Endothelial cell (in vitro differentiated cells): Measurements from ENCODE around the gene UNC13C. TPM values are rescaled to one million over a fixed set of nuclear protein-coding genes. Genes with fewer than 3 reads are reported as not detected.

ENCODE experiments used
- DNase-seq: peaks from one replicate; pipeline ENCODE4 v3.0.0; 2021; ENCODE audit warnings: low spot score
- H3K27ac Mint-ChIP-seq: one replicate; pipeline ENCODE4 v1.8.0; 2021; ENCODE audit warnings: mixed read lengths, inconsistent platforms; ENCODE audit not compliant: unreplicated experiment
- H3K27me3 Mint-ChIP-seq: one replicate; pipeline ENCODE4 v1.8.0; 2021; ENCODE audit warnings: mild to moderate bottlenecking, moderate library complexity, mixed read lengths, inconsistent platforms; ENCODE audit not compliant: unreplicated experiment
- H3K36me3 Mint-ChIP-seq: one replicate; pipeline ENCODE4 v1.8.0; 2021; ENCODE audit warnings: mild to moderate bottlenecking, low read depth, mixed read lengths, inconsistent platforms; ENCODE audit not compliant: unreplicated experiment
- H3K4me1 Mint-ChIP-seq: one replicate; pipeline ENCODE4 v1.8.0; 2021; ENCODE audit warnings: mild to moderate bottlenecking, mixed read lengths, inconsistent platforms; ENCODE audit not compliant: unreplicated experiment
- H3K4me3 Mint-ChIP-seq: one replicate; pipeline ENCODE4 v1.8.0; 2021; ENCODE audit warnings: mild to moderate bottlenecking, mixed read lengths, inconsistent platforms; ENCODE audit not compliant: unreplicated experiment
- H3K9me3 Mint-ChIP-seq: one replicate; pipeline ENCODE4 v1.8.0; 2021; ENCODE audit warnings: mixed read lengths, inconsistent platforms; ENCODE audit not compliant: unreplicated experiment
- CTCF ChIP-seq: fragments of 200-600 bp; sonication (generic); IDR thresholded peaks from one replicate; pipeline ENCODE4 v1.5.0; 2021; ENCODE audit warnings: antibody characterized with exemption; ENCODE audit not compliant: unreplicated experiment
- total RNA-seq: library from RNA; stranded (reverse); fragmentation: NEBNext Ultra II Directional; extraction: Animal tissue kit (Norgen Biotek cat#: 25700); gene quantifications from one replicate; pipeline ENCODE4 v1.2.1, GENCODE V29; 2021; ENCODE audit not compliant: unreplicated experiment

The UNC13C gene
- total RNA-seq, 1 donor from 2014 or later = 0.08 TPM

- no peak overlapping the region for H3K27ac Mint-ChIP-seq
- H3K9me3 Mint-ChIP-seq = peaks cover 5% of the 10 kb centered on the region
- H3K27me3 Mint-ChIP-seq = no peaks in the 10 kb centered on the region
- TF ChIP-seq CTCF = no peak
- DNase-seq = no peak
- H3K4me1 Mint-ChIP-seq = no peaks in the 10 kb centered on the region
- H3K4me3 Mint-ChIP-seq = no peak overlapping the region
- no peaks in the 10 kb centered on the region for H3K36me3 Mint-ChIP-seq
Measured at GRCh38 chr15:54250326-54250725, 272.1 kb downstream of the UNC13C start.

- Mint-ChIP-seq H3K9me3 (peaks cover 6% of the 10 kb centered on the region), H3K4me1 (no peaks in the 10 kb centered on the region), H3K36me3 (no peaks in the 10 kb centered on the region), H3K27ac (no peak overlapping the region), H3K4me3 (no peak overlapping the region), H3K27me3 (peaks cover 4% of the 10 kb centered on the region)
- TF ChIP-seq CTCF = no peak
- no peak for DNase-seq
Measured at GRCh38 chr15:54256190-54256589, 277.9 kb downstream of the UNC13C start.

GRCh38 chr15:54273928-54274327 lies 295.7 kb downstream of the UNC13C start:
- Mint-ChIP-seq H3K36me3 (no peaks in the 10 kb centered on the region), H3K4me3 (no peak overlapping the region), H3K9me3 (peaks cover 4% of the 10 kb centered on the region), H3K27me3 (no peaks in the 10 kb centered on the region), H3K4me1 (no peaks in the 10 kb centered on the region), H3K27ac (no peak overlapping the region)
- DNase-seq = peak; percentile 8
- TF ChIP-seq CTCF = peak; percentile 23

GRCh38 chr15:54277834-54278233 lies 299.6 kb downstream of the UNC13C start:
- no peak for TF ChIP-seq CTCF
- no peaks in the 10 kb centered on the region for H3K4me1 Mint-ChIP-seq
- DNase-seq = no peak
- H3K36me3 Mint-ChIP-seq = no peaks in the 10 kb centered on the region
- no peaks in the 10 kb centered on the region for H3K27me3 Mint-ChIP-seq
- no peak overlapping the region for H3K4me3 Mint-ChIP-seq
- H3K9me3 Mint-ChIP-seq = peaks cover 4% of the 10 kb centered on the region
- H3K27ac Mint-ChIP-seq = no peak overlapping the region

- no peak for TF ChIP-seq CTCF
- Mint-ChIP-seq H3K36me3 (no peaks in the 10 kb centered on the region), H3K27me3 (no peaks in the 10 kb centered on the region), H3K9me3 (no peaks in the 10 kb centered on the region), H3K4me3 (no peak overlapping the region), H3K4me1 (no peaks in the 10 kb centered on the region), H3K27ac (no peak overlapping the region)
- no peak for DNase-seq
Measured at GRCh38 chr15:54280726-54281125, 302.5 kb downstream of the UNC13C start.
